SK-N-DZ (cell line): Measurements from ENCODE around the gene CAMTA1.
A peak's percentile ranks its signal among the peaks of the same experiment; 100 is the strongest.
"Not testable (repeated sequence)": the region's sequence is repeated elsewhere in the genome, so short reads cannot be mapped to it uniquely, and the experiment has no call there.

Experiments used
- DNase-seq: peaks from one replicate; pipeline ENCODE4 v3.0.0-alpha.2; 2015; ENCODE audit warnings: low spot score

Gene CAMTA1

DNA sequence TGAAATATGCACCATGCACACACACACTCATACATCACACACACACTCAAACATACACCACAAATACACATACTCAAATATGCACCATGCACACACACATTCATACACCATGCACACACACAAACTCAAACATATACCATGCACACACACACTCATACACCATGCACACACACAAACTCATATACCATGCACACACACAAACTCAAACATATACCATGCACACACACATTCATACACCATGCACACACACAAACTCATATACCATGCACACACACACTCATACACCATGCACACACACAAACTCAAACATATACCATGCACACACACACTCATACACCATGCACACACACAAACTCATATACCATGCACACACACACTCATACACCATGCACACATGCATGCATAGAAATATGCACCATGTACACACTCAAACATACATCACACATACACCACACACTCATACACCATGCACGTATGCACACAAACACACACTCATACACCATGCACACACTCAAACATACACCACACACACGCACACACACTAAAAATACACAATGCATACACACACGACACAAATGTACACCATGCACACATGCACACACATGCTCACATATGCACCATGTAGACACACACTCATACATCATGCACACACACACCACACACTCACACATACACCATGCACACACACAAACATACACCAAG, 362.5 kb downstream of the CAMTA1 start:
- not testable (repeated sequence) for DNase-seq

DNA sequence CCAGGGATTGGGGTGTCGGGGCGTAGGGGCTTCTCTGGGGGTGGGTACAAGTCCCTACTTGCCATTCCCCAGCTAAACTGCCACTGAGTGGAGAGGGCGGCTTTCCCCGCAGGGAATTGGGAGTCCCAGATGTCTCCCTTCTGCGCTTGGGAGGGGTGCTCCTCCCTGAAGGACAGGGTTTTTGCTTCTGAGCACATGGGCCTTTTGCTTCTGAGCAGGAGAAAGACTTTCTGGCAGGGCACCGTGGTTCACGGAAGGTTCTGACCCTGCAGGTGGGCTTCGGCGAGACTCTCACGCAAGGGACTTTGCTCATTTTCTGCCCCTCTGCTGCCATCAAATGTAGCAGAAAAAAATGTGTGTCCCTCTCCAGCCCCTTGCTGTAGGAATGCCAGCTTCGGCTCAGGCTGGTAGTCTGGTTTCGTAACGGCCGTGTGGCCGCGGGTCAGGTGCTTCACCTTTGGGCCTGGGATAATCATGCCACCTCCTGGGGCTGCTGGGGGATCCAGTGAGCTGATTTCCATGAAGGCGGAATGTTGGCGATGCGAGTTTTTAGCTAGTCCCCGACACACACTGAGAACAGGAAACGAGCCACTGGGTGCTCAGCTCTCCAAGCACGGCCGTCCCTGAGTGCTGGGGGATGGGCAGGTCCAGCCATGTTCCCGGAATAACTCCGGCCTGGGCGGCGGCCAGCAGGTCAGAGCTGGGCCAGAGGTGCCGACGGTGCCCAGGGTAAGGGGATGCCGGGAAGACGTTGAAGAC, 364.0 kb downstream of the CAMTA1 start:
- no peak for DNase-seq

DNA sequence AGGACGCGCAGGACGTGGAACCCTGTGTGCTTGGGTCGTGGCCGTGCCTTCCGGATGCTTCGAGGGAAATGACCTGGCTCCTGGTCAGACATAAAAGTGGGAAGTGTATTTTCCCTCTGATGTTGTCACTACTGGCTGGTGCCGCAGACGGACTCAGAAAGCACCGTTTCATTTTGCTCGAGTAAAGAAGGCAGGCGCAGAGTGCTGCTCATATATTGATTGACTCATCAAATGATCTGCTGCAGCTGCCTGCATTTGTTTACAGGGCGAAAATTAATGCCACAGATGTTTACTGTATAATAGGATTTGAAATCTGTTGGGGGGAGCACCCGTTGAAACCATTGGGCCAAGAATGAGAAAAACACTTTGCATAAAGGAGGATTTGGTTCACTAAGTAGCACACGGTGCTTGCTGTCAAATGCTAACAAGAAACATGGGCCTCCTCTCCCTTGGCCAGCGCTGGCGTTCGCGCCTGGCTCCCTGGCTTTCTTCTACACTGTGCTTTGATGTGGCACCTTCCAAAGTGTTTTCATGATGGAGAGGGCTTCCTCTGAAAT, 365.5 kb downstream of the CAMTA1 start:
- DNase-seq: no peak

DNA sequence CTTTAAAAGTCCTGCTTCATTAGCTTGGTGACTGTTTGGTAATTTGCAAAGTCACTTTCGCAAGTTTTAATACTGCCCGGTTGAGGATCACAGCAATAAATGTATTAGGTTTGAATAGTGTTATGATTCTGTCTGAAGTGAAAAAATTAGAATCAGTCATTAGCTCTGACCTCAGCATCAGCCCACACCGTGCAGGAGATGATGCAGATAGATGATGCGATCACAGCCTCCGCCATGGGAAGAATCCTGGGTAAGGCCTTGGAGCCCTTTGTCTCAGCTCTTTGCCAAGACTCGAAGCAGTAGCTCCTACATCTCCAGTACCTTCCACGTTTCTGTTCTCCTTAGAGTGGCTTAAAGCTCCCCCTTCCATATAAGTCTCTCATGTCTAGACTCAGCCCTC, 366.7 kb downstream of the CAMTA1 start:
- no peak for DNase-seq

DNA sequence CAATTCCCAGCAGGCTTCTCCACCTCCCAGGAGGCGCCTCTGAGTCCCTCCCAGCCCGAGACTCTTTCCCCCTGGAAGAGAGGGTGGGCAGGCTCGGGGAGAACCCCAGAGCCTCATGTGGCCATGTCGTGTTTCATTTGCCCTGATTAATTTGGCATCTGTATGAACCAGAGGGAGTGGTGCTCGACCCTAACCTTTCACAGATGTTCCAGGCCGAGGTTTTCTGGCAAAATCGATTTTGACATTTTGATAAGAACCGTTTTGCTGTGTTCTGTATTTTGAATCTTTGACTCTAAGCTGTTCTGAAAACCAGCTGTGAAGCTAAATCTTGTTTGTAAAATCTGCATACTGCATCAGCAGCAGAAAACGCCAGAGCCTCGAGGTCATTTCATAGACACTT, 367.4 kb downstream of the CAMTA1 start:
- DNase-seq: peak; percentile 38

DNA sequence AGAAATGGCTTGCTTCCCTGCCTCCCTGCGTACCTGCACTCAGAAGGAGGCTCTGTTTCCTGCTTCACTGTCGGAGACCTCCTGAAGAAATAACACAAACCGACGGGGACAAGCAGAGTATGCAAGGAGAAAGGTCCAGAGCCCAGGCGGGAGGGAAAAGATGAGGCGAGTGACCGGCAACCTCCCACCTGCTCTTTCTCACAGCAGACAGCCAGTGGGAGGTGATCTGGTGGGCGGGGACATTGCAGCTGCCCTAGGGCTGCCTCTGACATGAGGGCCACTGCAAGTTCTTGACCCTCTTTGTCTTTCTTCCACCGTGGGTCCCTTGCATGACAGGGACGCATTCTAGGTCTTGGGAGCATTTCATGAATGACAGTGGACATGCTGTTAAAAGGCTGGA, 368.2 kb downstream of the CAMTA1 start:
- DNase-seq: peak; percentile 49

DNA sequence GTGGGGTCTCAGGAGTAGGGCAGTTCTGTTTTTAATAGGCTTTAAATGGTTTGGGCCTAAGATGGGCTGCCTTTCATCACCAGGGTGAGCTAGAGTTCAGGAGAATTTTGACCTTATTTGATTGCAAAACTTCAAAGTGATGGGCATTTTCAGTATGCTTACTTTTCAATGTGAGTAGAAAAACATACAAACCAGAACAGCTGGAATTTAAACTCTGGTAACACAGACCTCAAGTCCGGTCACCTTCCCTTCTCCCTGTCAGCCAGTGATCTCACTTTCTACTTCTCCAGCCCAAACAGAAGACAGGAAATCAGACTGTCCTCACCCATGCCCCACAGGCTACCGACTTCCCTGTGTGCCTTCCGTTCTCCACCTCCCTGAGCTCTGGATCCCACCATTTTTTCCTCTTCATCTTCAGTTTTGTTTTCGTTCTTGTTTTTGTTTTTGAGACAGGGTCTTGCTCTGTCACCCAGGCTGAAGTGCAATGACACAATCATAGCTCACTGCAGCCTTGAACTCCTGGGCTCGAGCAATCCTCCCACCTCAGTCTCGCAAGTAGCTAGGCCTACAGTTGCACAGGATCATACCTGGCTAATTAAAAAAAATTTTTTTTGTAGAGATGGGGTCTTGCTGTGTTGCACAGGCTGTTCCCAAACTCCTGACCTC, 374.0 kb downstream of the CAMTA1 start:
- DNase-seq: no peak

DNA sequence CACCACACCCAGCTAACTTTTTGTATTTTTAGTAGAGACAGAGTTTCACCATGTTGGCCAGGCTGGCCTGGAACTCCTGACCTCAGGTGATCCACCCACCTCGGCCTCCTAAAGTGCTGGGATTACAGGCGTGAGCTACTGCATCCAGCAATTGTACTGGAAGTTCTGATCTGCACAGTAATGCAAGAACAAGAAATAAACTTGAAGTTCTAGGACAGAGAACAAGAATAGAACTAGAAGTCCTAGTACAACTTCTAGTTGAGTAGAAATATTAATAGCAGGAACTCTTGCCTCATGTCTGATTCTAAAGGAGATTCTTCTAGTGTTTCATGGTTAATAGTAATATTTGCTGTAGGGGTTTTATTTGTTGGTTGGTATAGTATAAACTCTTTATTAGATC, 383.3 kb downstream of the CAMTA1 start:
- DNase-seq: not testable (repeated sequence)

DNA sequence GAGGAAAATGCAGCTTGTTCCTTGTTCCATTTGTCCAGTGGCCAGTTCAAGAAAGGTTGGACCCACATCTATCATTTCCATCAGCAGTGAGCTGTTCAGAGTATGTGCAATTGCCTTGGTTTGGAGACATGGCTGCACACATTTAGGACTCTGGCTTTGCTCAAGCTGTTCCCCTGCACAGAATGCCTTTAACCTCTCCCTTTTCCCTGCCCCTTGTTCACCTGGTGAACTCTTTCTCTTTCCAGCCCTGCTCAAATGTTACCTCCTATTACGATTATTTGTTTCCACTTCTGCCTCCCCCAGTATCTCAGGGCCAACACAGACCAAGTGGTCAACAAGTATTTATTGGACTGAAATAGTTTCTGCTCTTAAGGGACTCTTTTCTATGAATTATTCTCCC, 385.9 kb downstream of the CAMTA1 start:
- DNase-seq: no peak

DNA sequence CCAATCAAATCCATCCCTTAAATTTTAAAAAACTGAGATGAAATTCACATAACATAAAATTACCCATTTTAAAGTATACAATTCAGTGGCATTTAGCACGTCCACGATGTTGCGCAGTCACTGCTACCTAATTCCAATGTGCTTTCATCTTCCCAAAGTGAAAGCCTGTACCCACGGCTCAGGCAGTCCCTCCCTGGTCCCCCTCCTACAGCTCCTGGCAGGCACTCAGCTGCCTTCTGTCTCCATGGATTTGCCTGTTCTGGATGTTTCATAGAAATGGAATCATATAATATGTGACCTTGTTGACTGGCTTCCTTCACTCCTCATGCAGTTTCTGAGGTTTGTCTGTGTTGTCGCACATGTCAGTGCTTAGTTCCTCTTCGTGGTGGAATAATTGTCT, 386.3 kb downstream of the CAMTA1 start:
- DNase-seq: no peak

DNA sequence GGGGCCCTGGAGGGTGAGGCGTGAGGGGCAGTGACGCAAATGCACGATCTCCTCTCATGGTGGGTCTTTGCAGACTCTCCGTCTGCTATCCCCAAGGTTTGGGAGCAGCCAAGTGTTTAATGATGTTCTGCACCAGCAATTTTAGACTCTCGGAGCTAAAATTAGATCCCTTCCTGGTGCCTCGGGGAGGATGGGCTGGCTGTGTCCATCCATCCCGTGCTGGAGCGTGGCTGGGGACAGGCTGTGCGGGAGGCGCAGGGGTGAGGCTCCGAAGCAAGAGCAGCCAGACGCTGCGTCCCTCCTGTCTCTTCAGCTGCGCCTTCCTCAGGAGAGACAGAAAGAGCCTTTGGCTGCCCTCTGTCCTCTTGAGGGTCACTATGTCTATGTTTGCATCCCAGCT, 387.6 kb downstream of the CAMTA1 start:
- no peak for DNase-seq

DNA sequence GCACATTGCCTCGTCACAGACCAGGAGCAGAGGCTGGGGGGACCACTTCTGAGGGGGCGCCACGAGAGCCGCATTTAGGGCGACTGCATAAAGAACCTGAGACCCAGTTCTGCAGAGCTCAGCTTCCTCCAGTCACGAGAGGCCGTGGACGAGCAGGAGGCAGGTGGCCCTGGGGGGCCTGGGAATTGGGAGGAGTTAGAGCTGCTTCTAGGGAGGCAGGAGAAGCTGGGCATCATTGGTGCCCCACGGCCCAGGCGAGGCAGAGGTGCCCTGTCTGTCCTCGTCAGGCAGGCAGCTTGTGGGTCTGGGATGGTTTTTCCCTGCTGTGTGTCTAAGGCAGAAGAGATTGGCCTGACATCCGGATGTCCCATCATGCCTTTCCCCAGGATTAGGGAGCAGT, 389.3 kb downstream of the CAMTA1 start:
- no peak for DNase-seq

DNA sequence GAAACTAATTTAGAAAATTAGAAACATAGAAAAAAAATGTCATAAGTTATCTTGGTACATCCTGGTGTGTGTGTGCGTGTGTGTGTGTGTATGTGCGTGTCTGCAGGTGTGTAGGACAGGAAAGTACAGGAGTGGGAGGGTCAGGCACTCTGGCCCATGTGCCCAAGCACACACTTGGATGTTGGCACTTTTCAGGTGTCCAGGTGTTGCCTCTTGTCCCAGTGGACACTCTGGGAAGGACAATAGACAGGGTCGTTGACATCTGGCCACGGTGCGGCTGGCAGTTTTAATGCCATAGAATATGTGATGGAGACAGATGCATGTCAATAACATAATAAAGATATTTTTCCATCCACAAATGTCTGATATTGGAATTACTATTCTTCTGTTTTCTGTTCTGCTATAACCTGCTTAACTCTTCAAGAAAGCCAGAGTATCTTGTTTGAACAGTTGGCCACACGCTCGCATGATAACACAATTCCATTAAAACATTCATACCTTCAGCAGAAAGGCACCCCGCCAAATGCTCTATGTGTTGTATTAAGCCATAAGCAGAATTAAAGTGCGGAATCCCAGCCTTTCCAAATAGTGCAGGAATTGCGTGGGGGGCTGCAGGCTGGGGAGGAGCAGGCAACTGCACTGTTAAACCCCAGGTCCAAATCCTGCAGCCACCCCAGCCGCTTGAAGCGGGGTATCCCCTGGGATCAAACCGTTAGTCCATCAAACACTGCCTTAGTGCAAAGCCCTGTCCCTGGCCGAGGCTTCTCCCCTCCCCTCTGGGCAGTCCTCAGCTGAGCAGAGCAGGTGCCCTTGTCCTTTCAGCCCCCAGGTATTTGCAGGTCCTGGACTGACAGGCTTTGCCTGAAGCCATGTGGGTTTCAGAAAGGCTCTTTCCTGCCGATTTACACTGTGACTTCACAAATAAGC, 390.0 kb downstream of the CAMTA1 start:
- no peak for DNase-seq

DNA sequence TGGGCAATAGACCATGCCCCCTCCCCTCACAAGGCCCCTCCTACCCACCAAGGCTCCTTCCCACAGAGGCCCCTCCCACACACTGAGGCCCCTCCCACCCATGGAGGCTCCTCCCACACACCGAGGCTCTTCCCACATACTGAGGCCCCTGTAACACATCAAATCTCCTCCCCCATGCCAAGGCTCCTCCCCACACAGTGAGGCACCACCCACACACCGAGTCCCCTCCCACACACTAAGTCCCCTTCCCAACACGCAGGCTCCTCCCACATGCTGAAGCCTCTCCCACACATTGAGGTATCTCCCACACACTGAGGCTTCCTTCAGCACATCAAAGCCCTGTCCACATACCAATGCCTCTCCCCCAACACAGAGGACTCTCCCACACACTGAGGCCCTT, 391.8 kb downstream of the CAMTA1 start:
- no peak for DNase-seq

DNA sequence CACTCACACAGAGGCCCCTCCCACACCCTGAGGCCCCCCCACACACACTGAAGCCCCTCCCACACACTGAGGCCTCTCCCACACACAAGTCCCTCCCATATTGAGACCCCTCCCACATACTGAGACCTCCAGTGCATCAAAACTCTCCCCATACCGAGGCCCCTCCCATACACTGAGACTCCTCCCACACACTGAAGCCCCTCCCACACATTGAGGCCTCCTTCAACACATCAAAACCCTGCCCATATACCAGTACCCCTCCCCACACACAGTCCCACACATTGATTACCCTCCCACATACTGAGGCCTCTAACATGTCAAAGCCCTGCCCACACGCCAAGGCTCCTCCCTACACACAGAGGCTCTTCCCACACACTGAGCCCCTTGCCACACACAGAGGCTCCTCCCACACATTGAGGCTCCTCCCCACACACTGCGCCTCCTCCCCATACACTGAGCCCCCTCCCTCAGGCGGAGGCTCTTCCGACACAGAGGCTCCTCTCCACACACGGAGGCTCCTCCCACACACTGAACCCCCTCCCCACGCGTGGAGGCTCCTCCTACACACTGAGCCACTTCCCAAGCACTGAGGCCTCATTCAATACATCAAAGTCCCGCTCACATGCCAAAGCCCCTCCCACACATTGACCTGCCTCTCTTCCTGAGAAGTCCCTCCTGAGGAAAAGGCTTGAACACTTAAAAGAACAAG, 392.3 kb downstream of the CAMTA1 start:
- DNase-seq: peak; percentile 24

DNA sequence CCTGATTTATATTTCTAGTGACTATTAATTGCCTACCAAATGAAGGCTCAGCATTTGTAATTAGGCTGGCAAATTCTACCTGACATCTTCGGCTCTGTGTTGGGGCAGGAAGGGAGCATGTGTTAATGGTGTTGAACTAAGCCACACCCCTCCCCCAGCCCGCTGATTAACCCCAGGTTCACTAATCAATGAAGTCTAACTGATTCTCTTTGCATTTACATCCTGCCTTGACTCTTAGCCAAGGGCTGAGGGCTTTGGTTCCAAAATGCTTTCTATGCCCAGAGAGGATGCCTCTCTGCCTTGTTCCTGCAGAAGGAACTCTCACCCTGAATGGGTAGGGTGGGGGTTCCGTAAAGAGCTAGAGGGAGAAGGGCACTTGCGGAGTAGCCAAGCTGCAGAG, 393.1 kb downstream of the CAMTA1 start:
- DNase-seq: no peak

DNA sequence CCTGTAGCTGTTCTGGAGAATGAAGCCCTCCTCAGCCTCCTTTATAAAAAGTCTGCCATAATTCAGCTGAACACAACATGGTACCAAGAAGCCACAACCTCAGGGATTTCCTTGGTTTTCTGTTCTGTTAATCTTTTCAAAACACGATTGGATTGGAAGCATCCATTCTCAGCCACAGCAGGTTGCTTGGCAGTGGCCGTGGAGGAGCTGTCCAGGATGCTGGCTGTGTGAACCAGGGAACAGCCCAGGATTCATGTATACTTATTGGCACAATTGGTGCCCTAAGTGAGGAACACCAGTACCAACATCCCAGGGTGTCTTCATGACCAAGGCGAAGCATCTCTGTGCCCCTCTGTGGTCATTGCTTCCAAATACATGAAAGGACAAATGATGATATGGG, 393.5 kb downstream of the CAMTA1 start:
- no peak for DNase-seq

DNA sequence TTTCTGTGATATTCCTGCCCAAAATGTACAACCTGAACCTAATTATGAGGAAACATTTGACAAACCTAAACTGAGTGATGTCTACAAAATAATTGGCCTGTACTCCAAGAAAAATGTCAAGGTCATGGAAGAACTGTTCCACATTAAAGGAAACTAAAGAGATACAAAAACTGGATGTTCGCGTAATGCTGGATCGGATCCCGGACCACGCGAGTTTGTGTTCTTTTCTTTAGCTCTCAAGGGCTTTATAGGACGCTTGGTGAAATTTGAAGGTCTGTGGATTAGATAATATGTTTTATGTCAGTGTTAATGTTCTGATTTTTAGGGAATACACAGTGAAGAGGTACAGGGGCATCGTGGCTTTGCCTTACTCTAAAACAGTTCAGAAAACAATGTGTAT, 400.5 kb downstream of the CAMTA1 start:
- DNase-seq: no peak

DNA sequence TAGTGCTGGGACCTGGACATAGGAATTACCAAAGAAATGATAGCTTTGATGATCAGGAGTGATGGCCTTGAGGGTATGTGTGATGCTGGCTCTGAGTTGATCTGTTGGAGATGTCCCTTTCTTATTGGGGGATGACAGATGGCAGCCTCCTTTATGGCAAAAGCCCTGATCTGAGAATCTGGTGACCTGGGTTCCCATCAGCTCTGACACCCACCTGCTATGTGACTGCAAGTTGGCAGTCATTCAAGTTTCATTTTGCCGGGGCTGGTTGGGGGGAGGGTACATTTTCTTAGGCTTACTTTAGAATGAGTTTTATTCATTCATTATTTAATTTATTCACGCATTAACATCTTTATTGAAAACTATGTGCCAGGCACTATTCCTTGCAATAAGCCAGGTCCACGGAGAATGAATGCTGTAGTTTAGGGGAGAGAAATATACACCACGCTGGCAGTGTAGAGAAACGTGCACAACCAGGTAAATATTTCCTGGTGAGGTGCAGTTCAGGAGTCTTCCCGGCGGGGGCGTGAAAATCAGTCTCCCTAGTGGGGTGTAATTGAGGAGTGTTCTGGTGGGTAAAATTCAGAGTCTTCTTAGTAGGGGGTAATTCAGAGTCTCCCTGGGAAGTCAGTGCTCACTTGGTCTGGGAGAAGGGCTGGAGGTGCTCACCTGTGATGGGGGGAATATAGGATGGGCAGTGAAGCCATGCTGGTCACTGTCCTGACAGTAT, 401.3 kb downstream of the CAMTA1 start:
- no peak for DNase-seq

DNA sequence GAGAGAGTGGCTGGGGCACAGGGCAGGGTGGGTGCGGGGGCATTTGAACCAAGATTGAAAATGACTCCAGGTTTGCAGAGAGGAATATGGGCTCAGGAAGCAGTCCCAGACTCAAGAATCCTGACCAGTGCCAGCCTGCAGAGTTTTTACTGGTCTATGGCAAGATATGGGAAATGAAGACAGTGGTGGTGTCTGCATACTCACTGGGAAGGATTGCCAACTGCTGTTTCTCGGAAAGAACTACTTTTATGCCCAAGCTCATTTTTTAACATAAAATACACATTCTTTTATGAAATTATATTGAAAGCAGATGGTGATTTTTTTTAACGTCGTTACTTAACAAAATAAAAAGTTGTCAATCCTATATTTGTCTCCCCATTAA, 401.8 kb downstream of the CAMTA1 start:
- no peak for DNase-seq
